Activated CD8-positive, alpha-beta memory T cell treated with anti-CD3 and anti-CD28 coated beads for 1 hour (primary cell): ENCODE data around the gene HOXA3.

ENCODE experiments used
- DNase-seq, 2 donors: peaks; one replicate each; pipeline ENCODE4 v3.0.0-alpha.2; 2020; ENCODE audit warnings: low read depth in 1 of 2; ENCODE audit errors: extremely low read depth in 1 of 2

Gene HOXA3

DNA sequence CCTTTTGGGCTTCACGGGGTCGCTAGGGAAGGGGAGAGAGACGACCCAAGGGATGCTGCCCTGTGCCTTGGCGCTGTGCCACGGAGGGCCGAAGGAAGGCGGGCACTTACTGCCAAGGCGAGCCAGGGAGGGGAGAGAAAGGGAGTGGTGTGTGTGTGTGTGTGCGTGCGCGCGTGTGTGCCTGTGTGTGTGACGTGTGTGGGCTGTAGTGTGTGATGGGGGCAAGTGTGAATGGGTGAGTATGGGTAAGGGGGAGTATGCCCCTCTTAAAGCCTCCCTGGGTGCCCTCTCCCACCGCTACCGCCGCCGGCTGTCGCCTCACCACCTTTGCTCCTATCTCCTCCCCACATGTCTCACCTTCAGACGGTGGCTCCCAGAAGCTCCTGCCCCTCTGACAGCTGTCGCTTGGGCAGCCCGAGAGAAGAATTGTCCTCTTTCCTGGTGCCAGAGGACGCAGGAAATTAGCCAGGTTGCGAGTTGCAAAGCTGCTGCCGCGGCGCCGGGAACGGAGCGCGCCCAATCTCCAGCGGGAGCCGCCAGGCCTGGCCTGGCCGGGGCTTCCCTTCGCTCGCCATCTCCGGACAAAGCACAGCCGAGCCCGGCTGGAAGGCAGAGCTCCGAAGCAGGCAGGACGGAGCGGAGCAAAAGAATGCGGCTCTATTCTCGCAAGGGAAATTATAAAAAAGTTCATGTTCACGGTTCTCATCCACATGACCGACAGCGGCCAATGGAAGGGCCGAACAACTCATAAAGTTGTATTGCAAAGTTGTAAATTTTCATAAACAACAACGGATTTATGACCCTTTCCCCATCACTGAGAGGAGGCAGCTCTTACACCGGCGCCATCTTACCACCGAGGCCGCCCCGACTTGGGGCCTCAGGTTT lies at the start of gene HOXA3:
Gene HOXA3, minus strand, starts transcription at position 653 of the 885 bp plus-strand sequence. CDS start 41,943 bp downstream, outside the sequence.
- DNase-seq = no peak

DNA sequence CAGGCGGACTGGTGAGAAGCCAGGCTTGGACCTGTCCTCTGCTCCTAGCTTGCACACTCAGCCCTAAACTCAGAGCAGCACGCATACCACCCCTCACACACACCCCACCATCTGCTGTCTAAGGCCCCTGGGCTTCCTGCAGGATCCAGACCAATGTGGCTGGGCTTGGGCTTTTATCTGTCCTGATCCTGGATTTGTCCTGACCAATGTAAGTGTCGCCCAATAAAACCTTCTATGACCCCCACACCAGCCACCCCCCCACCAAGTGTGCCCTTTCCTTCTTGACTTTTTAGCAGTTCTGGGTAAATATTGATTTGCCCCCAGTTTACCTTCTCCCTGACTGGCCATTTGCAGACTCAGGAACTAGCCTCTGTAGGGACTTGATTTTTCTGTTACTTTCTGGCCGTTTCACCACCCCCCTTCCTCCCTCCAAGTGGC lies 49.2 kb upstream of the HOXA3 start:
- DNase-seq = no peak

DNA sequence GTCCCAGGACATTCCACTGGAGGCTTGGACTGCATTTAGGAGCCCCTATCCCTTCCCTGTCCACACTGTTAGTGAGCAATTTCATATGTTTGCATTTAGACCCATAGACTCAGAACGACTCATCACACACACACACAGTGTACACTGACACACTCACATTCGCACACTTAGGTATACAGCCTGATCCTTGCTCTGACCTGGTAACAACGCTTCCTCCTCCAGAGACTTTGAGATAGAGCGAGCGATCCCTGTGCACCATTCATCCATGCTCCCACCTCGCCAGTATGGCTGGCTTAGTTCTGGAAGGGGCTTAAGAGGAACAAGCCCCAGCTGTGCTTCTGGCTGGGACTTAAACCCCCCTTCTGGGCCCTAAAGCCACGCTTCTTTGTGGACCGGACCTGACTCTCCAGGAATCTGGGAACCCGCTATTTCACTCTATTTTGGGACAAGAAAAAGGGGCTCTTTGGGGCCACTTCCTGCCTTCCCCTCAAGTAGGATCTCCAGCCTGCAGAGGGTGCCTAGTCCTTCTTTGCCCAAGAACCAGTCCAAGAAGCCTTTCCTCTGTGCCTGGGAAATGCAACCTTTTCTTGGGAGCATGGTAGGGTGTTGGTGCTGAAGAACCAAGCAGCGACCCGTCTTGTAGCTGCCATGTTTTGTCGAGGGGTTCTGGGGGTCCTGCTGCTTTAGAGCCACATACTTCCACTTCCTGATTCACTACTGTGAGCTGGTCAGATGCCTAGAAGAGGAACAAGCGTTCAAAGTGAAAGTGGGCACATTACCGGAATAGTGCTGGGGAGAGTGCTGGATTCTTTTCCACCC lies 48.6 kb upstream of the HOXA3 start:
- DNase-seq = no peak

DNA sequence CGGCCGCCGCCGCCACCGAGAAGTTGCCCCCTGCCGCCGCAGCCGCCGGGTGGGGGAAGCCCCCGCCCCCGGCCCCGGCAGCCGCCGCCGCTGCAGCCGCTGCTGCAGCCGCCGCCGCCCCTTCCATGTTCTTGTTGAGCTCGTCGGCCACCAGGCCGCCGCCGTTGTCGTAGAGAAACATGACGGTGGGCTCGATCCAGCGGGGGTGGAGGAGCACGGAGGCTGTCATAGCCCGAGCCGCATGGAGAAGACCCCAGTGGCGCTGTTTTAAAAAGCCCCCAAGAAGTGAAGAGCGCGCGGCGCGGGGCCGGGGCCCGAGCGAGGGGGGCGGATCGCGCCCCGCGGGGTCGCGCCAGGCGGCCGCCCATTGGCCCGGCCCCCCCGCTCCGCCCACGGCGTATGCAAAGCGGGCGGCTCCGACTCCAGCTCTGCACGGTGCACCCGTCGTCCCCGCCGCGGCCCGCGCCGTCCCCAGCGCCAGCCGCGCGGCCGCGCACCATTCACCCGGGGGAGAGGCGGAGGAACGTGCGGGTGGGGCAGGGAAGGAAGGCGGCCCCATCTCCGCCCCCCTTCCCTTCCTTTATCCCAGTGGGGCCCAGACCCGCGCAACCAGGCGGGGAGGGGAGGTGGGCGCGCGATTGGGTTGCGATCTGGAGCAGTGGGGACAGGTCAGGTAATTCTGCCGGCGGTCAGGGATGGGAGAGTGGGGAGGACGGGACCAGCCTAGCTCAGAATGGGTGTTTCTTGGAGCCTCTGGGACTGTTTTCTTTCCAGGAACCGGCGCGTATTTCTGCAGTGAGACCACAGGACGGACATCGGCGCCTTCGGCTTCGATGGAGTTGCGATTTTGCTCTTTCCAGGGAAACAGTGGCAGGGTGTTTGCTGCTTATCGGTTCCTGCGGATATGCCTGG lies 47.7 kb upstream of the HOXA3 start, which contains the start of gene HOXA13:
Gene HOXA13, minus strand, starts transcription at position 243 of the 912 bp plus-strand sequence. Its CDS starts 14 bp downstream, at position 229.
- DNase-seq = no peak

DNA sequence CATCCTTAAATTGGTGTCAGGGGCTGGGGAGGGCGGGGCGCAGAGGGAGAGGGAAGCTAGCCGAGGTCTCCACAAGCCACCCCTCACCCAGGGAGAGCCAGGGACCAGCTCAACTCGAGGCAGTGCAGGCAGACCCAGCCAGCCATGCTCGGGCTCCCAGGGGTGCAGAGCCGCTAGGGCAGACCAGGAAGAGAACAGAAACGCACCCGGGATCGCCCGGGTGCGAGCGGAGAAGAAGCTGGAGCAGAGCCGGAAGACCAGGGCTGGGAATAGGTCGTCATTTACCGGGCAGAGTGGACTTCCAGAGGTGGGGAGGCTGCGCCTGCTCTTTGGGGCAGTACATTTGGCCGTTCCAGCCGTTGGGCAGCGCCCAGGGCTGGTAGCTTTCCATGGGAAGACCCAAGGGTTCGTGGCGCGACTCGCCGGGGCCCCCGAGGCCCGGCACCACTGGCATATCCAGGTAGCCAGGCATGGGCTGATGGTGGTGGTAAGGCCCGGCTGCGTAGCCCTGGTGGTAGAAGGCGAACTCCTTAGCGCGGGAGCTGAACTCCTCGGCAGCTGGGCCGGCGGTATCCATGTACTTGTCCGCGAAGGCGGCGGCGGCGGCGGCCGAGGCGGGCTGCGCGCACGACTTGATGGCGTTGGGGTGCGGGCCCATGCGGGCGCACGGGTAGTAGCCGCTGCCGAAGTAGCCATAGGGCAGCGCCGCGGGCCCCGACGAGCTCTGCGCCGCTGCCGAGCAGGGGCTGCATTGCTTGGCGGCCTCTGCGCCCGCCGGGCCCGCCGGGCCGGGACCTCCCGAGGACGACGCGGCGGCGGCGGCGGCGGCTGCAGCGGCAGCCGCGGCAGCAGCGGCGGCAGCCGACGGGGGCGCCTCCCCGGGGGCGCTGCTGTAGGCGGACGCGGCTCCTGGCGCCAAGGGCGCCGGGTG lies 46.8 kb upstream of the HOXA3 start:
- no peak for DNase-seq

DNA sequence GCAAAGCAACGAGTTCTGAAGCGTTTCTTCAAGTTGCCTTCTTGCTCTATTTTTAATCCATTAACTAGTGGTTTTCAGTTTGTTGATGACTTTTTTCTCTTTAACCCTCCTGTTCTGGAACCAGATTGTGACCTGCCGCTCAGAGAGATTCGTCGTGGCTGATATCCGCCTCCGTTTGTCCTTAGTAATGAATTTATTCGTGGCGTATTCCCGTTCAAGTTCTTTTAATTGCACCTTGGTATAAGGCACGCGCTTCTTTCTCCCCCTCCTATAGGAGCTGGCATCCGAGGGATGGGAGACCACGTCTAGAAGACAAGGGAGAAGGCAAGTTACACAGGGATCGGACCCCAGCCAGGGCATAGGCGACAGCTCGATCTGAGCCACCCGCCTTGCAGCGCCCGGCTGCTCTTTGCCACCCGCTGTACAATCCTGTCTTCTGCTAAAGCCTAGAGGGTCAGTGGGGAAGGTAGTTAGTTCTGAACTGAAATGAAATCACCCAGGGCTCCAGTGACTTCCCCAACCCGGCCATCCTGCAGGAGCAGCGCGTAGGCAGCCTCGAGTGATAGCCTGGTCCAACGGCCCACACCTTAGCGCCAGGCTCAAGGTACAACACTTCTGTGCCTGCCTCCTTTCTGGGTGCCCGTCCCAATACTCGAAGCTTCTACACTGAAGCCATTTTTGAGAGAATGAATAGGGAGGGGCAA lies 45.9 kb upstream of the HOXA3 start:
- DNase-seq = no peak

DNA sequence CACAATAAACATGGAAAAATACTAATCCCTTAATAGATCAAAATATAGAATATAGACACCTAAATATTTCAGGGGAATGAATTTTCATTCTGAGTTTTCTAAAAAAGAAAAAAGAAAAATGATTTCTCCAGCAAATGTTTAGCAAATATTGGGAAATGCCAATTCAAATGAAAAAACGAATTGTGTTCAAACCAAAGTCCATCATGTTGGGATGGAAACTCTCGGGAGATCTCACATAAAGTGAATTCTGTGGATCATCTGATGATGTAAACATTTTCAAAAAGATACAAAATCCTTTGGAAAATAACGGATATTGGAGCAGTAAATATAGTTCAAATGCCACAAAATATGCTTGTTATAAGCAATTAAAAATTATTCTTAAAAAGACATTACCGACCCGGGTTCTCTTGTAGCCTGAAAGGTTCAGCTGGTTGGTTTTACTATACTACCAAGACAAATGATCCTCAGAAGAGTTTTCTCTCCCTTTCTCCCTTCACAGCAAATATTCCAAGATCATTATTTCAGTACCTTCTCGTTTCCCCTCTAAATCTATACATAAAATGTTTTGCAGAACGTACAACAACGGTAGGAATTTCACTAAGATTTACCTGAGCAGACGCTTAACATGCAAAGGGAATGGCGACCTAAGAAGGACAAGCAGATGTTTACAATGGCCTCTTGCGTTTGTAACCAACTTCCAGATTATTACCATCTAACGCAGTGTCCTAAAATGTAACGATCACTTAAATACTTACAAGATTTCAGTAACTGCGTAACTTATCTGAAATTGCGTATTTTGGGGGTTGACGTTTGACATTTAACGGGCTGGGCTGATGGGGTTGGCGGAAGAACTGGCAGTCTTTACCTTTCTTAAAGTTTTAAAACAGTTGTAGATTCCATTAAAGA lies 45.0 kb upstream of the HOXA3 start:
- DNase-seq = no peak

DNA sequence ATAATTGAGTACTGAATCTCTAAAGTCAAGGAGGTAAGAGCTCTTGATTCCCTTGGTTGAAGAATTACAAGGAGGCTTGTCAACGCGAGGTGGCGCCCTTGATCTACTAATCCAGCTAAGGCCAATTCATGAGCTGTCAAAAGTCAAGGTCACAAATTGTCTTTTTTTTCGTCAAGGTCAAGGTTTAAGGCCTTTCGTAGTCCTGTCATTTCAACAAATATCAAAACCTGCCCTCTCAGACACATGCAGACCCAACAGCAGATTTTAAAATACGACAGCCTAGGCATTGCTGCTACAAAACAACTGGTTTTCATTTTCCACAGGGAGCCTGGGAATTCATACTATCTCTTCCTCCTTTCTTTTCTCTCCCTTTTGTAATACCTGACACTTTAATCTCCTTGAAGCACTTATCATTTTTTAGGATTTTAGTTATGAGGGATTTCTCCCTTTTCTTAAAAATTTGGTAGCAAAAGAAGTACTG lies 43.9 kb upstream of the HOXA3 start:
- DNase-seq = peak; percentile 71 to 77

DNA sequence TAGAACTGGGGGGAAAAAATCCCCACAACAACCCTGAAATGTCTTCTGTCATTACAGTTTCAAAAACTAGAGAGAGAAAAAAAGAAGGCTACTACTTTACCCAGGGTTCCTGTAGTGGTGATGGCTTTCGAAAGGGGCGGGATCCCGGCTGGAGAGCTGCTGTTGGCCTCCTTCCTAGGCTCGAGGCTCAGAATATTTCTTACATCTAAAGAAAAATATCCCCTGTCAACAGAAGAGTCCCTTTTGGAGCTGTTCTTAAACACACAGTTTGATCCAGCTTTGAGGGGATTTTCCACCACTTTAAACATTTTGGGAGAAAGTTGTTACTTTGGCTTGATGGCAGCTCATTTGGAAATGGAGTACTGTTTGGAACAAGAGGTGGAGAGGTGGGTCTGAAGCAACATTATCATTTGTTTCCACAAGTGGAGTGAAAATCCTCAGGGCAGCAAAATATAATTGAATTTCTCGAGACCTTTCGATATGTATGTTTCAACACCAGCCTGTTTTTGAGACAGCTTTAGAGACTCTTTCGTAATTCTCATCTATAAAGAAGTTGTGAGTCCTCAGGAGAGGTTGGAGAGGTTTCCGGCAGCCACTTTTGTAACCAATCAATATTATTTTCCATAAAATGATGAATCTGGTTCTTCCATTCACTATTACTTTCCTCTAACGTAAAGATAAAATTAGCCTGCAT lies 42.5 kb upstream of the HOXA3 start:
- no peak for DNase-seq

DNA sequence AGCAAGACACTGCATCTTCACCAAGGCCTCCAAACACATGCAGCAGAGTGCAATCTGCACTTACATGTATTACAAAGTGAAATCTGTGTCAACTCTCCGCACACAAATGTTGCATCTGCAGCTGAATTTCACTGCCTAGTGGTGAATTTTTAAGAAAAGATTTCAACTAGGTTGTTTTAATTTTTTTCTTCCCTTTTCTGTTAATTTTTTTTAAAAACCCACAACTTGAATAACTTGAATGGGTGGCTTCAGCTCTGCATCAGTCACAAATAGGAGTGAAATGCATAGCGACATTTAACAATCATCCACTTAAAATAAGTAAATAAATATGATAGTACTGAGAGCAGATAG lies 41.6 kb upstream of the HOXA3 start:
- DNase-seq = no peak

DNA sequence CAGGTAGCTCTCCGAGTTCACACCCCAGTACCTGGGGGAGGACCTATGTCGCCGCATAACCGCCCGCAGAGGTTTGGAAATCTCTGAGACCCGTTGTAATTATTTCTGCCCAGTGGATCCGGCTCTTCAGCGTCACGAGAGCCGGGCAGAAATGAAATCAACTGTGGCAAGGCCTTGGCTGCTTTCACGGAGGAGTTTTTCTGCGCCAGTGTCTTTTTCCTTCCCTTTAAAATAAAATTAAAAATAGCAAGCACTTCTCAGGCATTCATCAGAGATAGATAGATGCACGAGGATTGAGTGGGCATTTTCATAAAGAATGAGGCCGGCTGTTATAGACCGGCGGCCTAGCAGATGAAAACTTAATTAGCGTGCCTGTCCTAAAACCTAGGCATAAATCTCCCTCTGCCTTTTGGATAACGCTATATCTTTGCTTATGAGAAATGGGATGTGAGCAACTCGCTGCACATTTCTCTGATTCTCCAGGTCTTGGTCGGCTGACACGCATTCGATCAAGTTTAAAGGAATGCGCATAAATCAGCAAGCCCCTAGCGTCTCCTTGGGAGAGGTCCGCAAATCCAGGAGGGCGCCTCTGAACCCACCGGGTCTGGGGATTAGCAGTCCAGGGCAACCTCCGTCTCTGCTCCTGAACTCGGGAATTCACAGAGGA lies 41.1 kb upstream of the HOXA3 start:
- DNase-seq = no peak

DNA sequence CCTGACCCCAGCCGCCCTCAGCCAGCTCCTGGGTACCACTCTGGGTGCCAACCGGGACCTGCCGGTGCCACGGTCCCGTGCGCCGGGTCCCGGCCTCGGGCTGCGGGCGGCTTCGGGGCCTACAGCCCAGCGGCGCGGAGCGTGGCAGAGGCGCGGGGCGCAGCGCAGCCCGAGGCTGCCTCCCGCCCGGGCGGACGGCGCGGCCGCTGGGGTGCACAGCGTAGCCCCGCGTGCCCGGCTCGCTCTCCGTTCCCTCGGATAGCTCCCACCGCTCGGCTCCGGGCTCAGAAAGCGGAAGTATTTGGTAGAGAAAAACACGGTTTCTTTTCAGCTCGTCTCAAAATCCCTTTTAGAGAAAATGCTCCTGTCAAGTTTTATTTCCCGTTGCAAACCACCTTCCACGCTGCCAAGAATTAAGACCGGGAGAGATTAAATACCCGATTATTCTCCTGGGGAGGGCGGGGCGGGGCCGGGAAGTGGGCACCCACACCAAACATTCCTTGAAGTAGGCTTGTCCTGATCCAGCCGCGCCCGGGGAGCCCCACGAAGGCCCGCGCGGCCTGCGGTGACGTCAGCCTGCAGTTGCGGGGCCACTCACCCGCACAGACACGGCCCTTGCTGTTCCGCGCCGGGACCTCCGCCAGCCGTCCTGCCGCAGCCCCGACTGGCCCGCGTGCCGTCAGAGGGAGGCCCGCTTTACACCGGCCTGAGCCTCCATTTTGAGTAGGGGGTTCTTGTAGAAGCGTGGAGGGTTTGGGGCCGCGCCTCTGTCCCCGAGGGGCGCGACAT lies 40.4 kb upstream of the HOXA3 start:
- no peak for DNase-seq

DNA sequence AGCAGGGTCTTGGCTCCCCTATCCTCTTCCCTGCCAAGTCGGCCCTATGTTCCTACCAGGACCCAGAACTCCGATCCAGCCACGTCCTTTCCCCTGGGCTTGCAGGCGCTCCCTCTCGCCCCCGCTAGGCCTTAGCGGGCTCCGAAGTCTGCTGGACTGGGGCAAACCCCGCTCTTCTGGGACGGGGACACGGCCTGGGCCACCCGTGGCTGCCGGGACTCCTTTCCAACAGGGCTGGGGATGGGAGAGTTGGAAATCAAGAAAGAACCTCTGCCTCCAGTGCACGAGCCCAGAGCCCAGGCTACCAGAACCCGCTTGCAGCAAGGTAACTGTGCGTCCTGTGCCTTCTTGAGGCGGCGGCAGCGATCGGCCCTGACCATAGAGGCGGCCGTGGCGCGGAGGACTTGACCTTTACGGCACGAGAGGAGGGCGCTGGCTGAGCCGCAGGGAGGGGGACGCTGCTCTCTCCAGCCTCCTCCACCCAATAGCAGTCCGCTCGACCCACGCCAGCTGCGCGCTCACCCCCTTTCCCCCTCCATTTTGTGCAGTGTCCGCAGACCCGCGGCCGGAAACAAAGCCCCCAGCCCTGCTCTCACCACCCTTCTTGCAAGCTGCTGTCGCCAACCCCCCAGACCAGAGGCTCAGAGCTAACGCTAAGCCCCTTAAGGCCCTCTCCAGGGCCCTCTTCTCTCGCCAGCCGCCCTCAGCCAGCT lies 39.6 kb upstream of the HOXA3 start:
- DNase-seq = no peak

DNA sequence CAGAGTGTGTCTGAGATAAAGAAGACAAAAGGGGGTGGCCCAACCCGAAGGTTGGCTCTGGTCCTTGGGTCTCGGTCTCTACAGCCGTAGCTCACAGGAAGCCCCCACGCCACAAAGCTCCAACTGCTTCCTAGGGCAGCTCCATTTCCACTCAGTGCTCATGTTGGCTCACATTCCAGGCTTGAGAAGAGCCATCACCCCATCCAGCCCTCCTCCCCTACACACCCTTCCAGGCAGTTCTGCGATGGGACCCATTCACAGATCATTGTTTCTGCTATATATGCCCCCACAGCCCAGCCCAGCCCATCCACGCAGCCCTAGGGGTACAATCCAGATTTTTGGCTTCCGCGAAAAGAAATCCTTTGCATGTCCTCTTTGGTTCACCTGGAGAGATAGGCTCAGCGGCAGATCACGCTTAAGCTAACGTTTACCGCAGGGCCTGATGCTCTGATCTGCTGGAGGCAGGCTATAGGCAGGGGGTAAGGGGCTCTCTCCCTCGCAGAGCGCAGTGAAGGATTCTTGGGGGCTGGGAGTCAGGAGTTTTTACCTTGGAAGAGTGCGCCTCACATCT lies 38.9 kb upstream of the HOXA3 start:
- no peak for DNase-seq
